Keratinocyte (primary cell): ENCODE data around the gene CASTOR1. TPM values are rescaled to one million over a fixed set of nuclear protein-coding genes. Genes with fewer than 3 reads are reported as not detected.

Experiments used
- DNase-seq: peaks from one replicate; pipeline ENCODE4 v3.0.0-alpha.2; 2011; ENCODE audit warnings: low read depth, missing footprints, low spot score
- FAIRE-seq: peaks from 2 replicates; lab custom pipeline; 2011; peaks lifted over from hg19 to GRCh38; lab: Jason Lieb, UNC
- H2AFZ ChIP-seq: 2 replicates; pipeline ENCODE4 v1.6.0; 2012; ENCODE audit warnings: low read length, control low read depth, inconsistent platforms; ENCODE audit not compliant: control insufficient read depth
- H3K27ac ChIP-seq: 2 replicates; pipeline ENCODE4 v1.5.1; 2011; ENCODE audit warnings: low read length; ENCODE audit not compliant: control insufficient read depth, insufficient read depth
- H3K27me3 ChIP-seq: 3 replicates; pipeline ENCODE4 v1.6.0; 2011; ENCODE audit warnings: low read length; ENCODE audit not compliant: control insufficient read depth, insufficient read depth; ENCODE audit errors: extremely low read depth
- H3K36me3 ChIP-seq, 2 experiments: 2 replicates in 1 of 2; 3 replicates in 1 of 2; pipeline ENCODE4 v1.5.1; 2011; ENCODE audit warnings: low read length in 2 of 2, mild to moderate bottlenecking in 1 of 2; ENCODE audit not compliant: control insufficient read depth in 2 of 2, insufficient read depth in 2 of 2; ENCODE audit errors: extremely low read depth in 1 of 2
- H3K4me1 ChIP-seq: 3 replicates; pipeline ENCODE4 v1.5.1; 2011; ENCODE audit warnings: low read length; ENCODE audit not compliant: control insufficient read depth, insufficient read depth; ENCODE audit errors: extremely low read depth
- H3K4me2 ChIP-seq: 3 replicates; pipeline ENCODE4 v1.6.0; 2011; ENCODE audit warnings: low read depth, low read length; ENCODE audit not compliant: control insufficient read depth, insufficient read depth; ENCODE audit errors: extremely low read depth
- H3K4me3 ChIP-seq, 3 experiments: fragments of 200-600 bp in 1 of 3; sonication (generic) in 1 of 3; 2 replicates in 2 of 3; 3 replicates in 1 of 3; pipeline ENCODE4 v1.5.1; 2011 to 2016; ENCODE audit warnings: low read length in 3 of 3, mild to moderate bottlenecking in 3 of 3, control low read depth in 2 of 3, inconsistent platforms in 1 of 3, low read depth in 1 of 3, mixed read lengths in 1 of 3, mixed run types in 1 of 3, moderate library complexity in 1 of 3; ENCODE audit not compliant: control insufficient read depth in 2 of 3, insufficient read depth in 2 of 3; ENCODE audit errors: extremely low read depth in 1 of 3
- H3K79me2 ChIP-seq: 2 replicates; pipeline ENCODE4 v1.6.0; 2012; ENCODE audit warnings: low read length; ENCODE audit not compliant: control insufficient read depth, insufficient read depth
- H3K9ac ChIP-seq: 3 replicates; pipeline ENCODE4 v1.6.0; 2011; ENCODE audit warnings: low read length; ENCODE audit not compliant: control insufficient read depth, insufficient read depth; ENCODE audit errors: extremely low read depth
- H3K9me1 ChIP-seq: 3 replicates; pipeline ENCODE4 v1.6.0; 2011; ENCODE audit warnings: low read length; ENCODE audit not compliant: control insufficient read depth, insufficient read depth; ENCODE audit errors: extremely low read depth
- H3K9me3 ChIP-seq: 2 replicates; pipeline ENCODE4 v1.5.1; 2012; ENCODE audit warnings: low read depth, low read length; ENCODE audit not compliant: control insufficient read depth
- H4K20me1 ChIP-seq: 3 replicates; pipeline ENCODE4 v1.6.0; 2011; ENCODE audit warnings: low read length; ENCODE audit not compliant: control insufficient read depth, insufficient read depth; ENCODE audit errors: extremely low read depth
- EZH2 ChIP-seq: IDR thresholded peaks from one replicate; pipeline ENCODE4 v1.6.1; 2012; ENCODE audit warnings: inconsistent platforms, mild to moderate bottlenecking, low read length, moderate library complexity
- dilution Hi-C: fragments of 300-500 bp; cut with MboI; formaldehyde crosslinking; loops from one replicate; pipeline ENCODE4 v1.7.0; 2020; ENCODE audit warnings: low sequenced_read_pairs; ENCODE audit not compliant: extremely low pct_ligation_motif_present
- polyA plus RNA-seq, 5 experiments: library from polyadenylated mRNA; depleted of rRNA in 3 of 5; stranded (reverse) in 3 of 5; stranded (forward) in 1 of 5; unstranded in 1 of 5; fragments of >200 nt; gene quantifications; 1 replicate in 1 of 5; 2 replicates in 3 of 5; 3 replicates in 1 of 5; pipeline versions ENCODE4 v1.2.1 to v1.2.3, GENCODE V29; 2011 to 2012; ENCODE audit warnings: missing spikeins in 2 of 5, low read depth in 1 of 5, low replicate concordance in 1 of 5
- TF ChIP-seq, protein P1 (sequence below), 3 experiments: IDR thresholded peaks in 1 of 3; conservative IDR thresholded peaks in 1 of 3; optimal IDR thresholded peaks in 1 of 3; 2 replicates in 2 of 3; 3 replicates in 1 of 3; pipeline versions ENCODE3 to v1.5.1; 2011; ENCODE audit warnings: low read length in 3 of 3, mild to moderate bottlenecking in 3 of 3, moderate library complexity in 2 of 3, control low read depth in 1 of 3, inconsistent platforms in 1 of 3; ENCODE audit not compliant: insufficient read depth in 2 of 3; ENCODE audit errors: extremely low read depth in 1 of 3

The CASTOR1 gene
- polyA plus RNA-seq, 1 donor (not counting 4 experiments of a cell fraction or from before 2014, with no cell fraction given): 9.1 TPM

DNA sequence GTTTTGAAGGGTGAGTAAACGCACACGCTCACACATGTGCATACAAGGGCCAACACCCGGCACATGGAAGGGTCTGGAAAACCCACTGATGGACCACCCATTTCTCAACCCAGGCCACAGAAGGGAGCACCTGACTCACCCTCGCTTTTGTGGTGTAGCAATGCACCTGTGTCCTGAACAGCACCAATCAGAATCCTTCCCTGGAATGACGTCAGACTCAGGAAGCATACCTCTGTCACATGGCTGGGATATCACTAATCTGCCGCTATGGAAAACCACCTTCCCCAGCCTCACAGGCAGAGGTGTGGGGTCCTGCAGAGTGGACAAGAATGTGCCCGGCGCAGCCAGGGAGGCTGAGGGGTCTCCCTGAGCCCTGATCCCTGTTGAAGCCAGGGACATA is 13.7 kb downstream of the CASTOR1 start:
- Histone ChIP-seq H2AFZ (no peak overlapping the region), H3K36me3 (no peaks in the 10 kb centered on the region), H3K4me3 (no peak overlapping the region), H4K20me1 (no peaks in the 10 kb centered on the region), H3K9ac (no peak overlapping the region), H3K27me3 (no peaks in the 10 kb centered on the region), H3K9me3 (no peaks in the 10 kb centered on the region), H3K9me1 (no peaks in the 10 kb centered on the region), H3K4me2 (no peak overlapping the region), H3K27ac (no peak overlapping the region), H3K79me2 (no peaks in the 10 kb centered on the region), H3K4me1 (peaks cover 13% of the 10 kb centered on the region)
- DNase-seq (no peak), FAIRE-seq (peak; percentile 9)
- dilution Hi-C loops: no loop called here
- no peak for TF ChIP-seq EZH2
- TF ChIP-seq, protein P1, sequence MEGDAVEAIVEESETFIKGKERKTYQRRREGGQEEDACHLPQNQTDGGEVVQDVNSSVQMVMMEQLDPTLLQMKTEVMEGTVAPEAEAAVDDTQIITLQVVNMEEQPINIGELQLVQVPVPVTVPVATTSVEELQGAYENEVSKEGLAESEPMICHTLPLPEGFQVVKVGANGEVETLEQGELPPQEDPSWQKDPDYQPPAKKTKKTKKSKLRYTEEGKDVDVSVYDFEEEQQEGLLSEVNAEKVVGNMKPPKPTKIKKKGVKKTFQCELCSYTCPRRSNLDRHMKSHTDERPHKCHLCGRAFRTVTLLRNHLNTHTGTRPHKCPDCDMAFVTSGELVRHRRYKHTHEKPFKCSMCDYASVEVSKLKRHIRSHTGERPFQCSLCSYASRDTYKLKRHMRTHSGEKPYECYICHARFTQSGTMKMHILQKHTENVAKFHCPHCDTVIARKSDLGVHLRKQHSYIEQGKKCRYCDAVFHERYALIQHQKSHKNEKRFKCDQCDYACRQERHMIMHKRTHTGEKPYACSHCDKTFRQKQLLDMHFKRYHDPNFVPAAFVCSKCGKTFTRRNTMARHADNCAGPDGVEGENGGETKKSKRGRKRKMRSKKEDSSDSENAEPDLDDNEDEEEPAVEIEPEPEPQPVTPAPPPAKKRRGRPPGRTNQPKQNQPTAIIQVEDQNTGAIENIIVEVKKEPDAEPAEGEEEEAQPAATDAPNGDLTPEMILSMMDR (optimal IDR thresholded peaks at IDR 0.05 in 1 of 3, IDR thresholded peaks at IDR 0.05 in 1 of 3, conservative IDR thresholded peaks at IDR 0.05 in 1 of 3; ENCODE audit: extremely low read depth in 1 of 3, insufficient read depth in 2 of 3, low read length in 3 of 3): no peak

DNA sequence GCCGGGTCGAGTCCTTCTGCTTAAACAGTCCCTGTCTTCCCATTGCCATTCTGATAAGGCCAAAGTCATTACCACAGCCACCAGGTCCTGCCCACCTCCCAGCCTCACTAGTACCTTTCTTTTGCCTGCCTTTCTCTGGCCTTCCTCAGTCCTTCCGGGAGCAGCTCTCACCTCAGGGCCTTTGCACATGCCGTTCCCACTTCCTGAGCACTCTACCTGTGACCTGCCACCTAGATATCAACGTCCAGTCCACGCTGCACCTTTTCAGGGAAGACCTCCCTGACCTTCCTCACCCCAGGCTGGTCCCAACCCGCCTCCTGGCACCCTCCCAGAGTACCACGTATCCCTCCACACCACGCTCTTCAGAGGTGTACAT is 14.9 kb downstream of the CASTOR1 start:
- no peak for TF ChIP-seq EZH2
- TF ChIP-seq, protein P1 (optimal IDR thresholded peaks at IDR 0.05 in 1 of 3, IDR thresholded peaks at IDR 0.05 in 1 of 3, conservative IDR thresholded peaks at IDR 0.05 in 1 of 3; ENCODE audit: extremely low read depth in 1 of 3, insufficient read depth in 2 of 3, low read length in 3 of 3): no peak
- Histone ChIP-seq H3K4me1 (peaks cover 13% of the 10 kb centered on the region), H4K20me1 (no peaks in the 10 kb centered on the region), H3K4me3 (no peak overlapping the region), H3K9ac (no peak overlapping the region), H3K27ac (no peak overlapping the region), H3K9me1 (no peaks in the 10 kb centered on the region), H3K4me2 (no peak overlapping the region), H3K9me3 (no peaks in the 10 kb centered on the region), H3K79me2 (no peaks in the 10 kb centered on the region), H2AFZ (no peak overlapping the region), H3K36me3 (no peaks in the 10 kb centered on the region), H3K27me3 (no peaks in the 10 kb centered on the region)
- dilution Hi-C loops: no loop called here
- DNase-seq (no peak), FAIRE-seq (no peak)
